ENCODE data around the gene CPVL. TPM values are rescaled to one million over a fixed set of nuclear protein-coding genes. Genes with fewer than 3 reads are reported as not detected.

The CPVL gene
- total RNA-seq, 1 experiment from 2014 or later, result 10.3 TPM

- no peak for TF ChIP-seq ZNF274 (IDR thresholded peaks at IDR 0.05; ENCODE audit: low read depth, low read length)
- TF ChIP-seq CBX3 (IDR thresholded peaks at IDR 0.05; ENCODE audit: low read depth), result no peak
- TF ChIP-seq SIN3A (IDR thresholded peaks at IDR 0.05; ENCODE audit: low read depth), result no peak
- TF ChIP-seq EGR1 (IDR thresholded peaks at IDR 0.05; ENCODE audit: low read depth), result no peak
- TF ChIP-seq, protein P1, sequence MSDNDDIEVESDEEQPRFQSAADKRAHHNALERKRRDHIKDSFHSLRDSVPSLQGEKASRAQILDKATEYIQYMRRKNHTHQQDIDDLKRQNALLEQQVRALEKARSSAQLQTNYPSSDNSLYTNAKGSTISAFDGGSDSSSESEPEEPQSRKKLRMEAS (IDR thresholded peaks at IDR 0.05), result no peak
- TF ChIP-seq ATF3 (IDR thresholded peaks at IDR 0.05), result no peak
- no peak for TF ChIP-seq TCF7L2 (IDR thresholded peaks at IDR 0.05; ENCODE audit: borderline replicate concordance, extremely low read depth, insufficient read depth, insufficient read length)
- no peak for TF ChIP-seq JUND (IDR thresholded peaks at IDR 0.05)
- TF ChIP-seq CEBPB (IDR thresholded peaks at IDR 0.05; ENCODE audit: low read depth), result no peak
- TF ChIP-seq EZH2phosphoT487 (IDR thresholded peaks at IDR 0.05; ENCODE audit: borderline replicate concordance), result no peak
- no peak for TF ChIP-seq CTCF (IDR thresholded peaks at IDR 0.05 in 2 of 3, conservative IDR thresholded peaks at IDR 0.05 in 1 of 3; ENCODE audit: borderline replicate concordance in 1 of 3, insufficient read depth in 1 of 3, low read depth in 2 of 3, low read length in 2 of 3)
These were observed 186.1 kb downstream of the CPVL start (continued) for GRCh38 chr7:28960071-28960840.

DNA sequence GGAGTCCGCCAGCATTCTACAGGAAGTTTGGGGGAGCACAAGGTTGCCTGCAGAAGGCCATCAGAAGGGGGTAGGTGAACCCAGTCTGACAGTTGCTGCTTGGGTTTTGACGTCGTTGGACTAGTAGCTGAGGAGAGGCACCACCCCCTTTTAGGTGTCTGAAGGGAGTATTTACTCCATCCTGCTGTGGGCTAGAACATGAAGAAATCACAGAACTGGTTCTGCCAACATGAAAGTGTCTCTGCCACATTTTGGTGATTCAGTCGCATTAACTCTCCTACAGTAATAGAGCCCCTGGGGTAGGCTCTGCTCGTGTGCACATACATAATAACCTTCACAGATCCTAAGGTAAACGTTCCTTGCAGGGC is 187.4 kb downstream of the CPVL start:
- Histone ChIP-seq H3K9me2 (ENCODE audit: insufficient read depth) (no peaks in the 10 kb centered on the region), H4K20me1 (ENCODE audit: insufficient read depth) (no peaks in the 10 kb centered on the region), H3K79me2 (ENCODE audit: insufficient read depth, low read length) (no peaks in the 10 kb centered on the region), H3K27me3 (ENCODE audit: insufficient read depth, low read length) (no peaks in the 10 kb centered on the region; the same call in 1 of the 2 replicates), H3K27ac (ENCODE audit: low read depth, low read length) (no peak overlapping the region), H3K36me3 (ENCODE audit: control insufficient read depth in 1 of 2, insufficient read depth in 2 of 2, low read length in 2 of 2) (no peaks in the 10 kb centered on the region), H3K9me3 (ENCODE audit: control insufficient read depth in 1 of 2, insufficient read depth in 1 of 2, low read depth in 1 of 2, low read length in 2 of 2) (no peaks in the 10 kb centered on the region), H3K9ac (ENCODE audit: low read length) (no peak overlapping the region), H3K4me3 (replicated peaks in 1 of 2; ENCODE audit: low read depth in 1 of 2, low read length in 2 of 2) (no peak overlapping the region), H3K4me1 (ENCODE audit: control insufficient read depth in 1 of 2, insufficient read depth in 2 of 2, low read length in 2 of 2) (no peaks in the 10 kb centered on the region), H3K4me2 (ENCODE audit: low read length) (no peak overlapping the region), H2AFZ (ENCODE audit: low read depth, low read length, poor library complexity, severe bottlenecking) (no peak overlapping the region)
- intact Hi-C loops (cut with micrococcal nuclease), result no loop called here
- no peak for ATAC-seq
- CTCF ChIA-PET, result no interaction called here
- RAD21 ChIA-PET (ENCODE audit: low non-redundant PET in 1 of 2, low total read pairs in 2 of 2, uncharacterized antibody in 2 of 2, unreplicated experiment in 2 of 2), result no interaction called here
- POLR2A ChIA-PET, result no interaction called here
- no peak for DNase-seq (ENCODE audit: low read depth, low spot score)
- no TSS peak for BruUV-seq (replicated peaks)
- TF ChIP-seq FOSL1 (IDR thresholded peaks at IDR 0.05; ENCODE audit: low read depth), result no peak
- TF ChIP-seq CTCF (IDR thresholded peaks at IDR 0.05 in 2 of 3, conservative IDR thresholded peaks at IDR 0.05 in 1 of 3; ENCODE audit: borderline replicate concordance in 1 of 3, insufficient read depth in 1 of 3, low read depth in 2 of 3, low read length in 2 of 3), result no peak
- no peak for TF ChIP-seq CBX3 (IDR thresholded peaks at IDR 0.05; ENCODE audit: low read depth)
- TF ChIP-seq REST (IDR thresholded peaks at IDR 0.05; ENCODE audit: low read depth), result no peak
- no peak for TF ChIP-seq SIN3A (IDR thresholded peaks at IDR 0.05; ENCODE audit: low read depth)
- no peak for TF ChIP-seq JUND (IDR thresholded peaks at IDR 0.05)
- no peak for TF ChIP-seq ZNF274 (IDR thresholded peaks at IDR 0.05; ENCODE audit: low read depth, low read length)
